Measurements from ENCODE around the gene PTGES.

- no peak for TF ChIP-seq CTCF (IDR thresholded peaks at IDR 0.05)
- no peak for TF ChIP-seq POLR2A (IDR thresholded peaks at IDR 0.05)
Measured at GRCh38 chr9:129776566-129776937, 23.7 kb upstream of the PTGES start.
